ENCODE measurements around the gene SPTBN1. TPM values are rescaled to one million over a fixed set of nuclear protein-coding genes. Genes with fewer than 3 reads are reported as not detected.
A peak's percentile ranks its signal among the peaks of the same experiment; 100 is the strongest.

Gene SPTBN1
- total RNA-seq, 4 donors from 2014 or later, result 189 to 423 (median 341) TPM

DNA sequence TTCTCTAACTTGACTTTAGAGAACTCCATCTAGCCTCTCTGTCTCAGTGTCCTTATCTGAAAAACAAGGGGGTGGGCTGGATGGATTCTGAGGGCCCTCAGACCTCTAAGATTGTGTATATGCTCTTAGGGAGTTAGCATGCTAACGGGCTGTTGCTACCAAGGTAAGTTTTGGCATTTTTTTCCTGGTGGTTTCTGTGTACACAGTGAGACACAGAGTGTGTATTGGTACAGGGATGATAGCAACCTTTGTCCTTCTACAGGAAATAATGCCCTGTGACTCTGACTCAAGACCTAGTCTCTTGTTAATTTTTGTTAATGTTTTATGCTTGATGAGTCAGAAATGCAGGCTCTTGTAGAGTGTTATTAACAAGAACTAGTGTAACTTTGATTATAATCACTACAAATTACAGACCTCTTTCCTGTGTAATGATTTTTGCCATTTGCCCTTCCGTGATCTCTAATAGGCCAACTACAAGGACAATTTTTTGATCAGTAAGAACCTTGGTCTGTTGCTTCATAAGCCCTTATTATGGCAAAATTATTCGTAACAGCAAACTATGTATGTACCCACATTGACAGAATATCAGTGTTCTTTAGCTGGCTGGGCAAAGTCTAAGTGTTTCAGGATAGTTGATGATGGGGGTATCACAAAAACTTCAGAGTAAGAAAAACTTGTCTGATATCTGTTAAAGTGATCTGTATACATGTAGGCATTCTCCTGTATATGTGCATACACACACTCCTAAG, 89.7 kb downstream of the SPTBN1 start:
- no peaks in the 10 kb centered on the region for H3K27me3 ChIP-seq
- H3K4me3 ChIP-seq, result no peak overlapping the region
- no peaks in the 10 kb centered on the region for H3K9me3 ChIP-seq
- no peaks in the 10 kb centered on the region for H3K36me3 ChIP-seq
- intact Hi-C loops (cut with DNase I; ENCODE audit: low total_unique reads), result no loop called here
- no peak for TF ChIP-seq CTCF (IDR thresholded peaks at IDR 0.05)
- no peak for TF ChIP-seq POLR2A (IDR thresholded peaks at IDR 0.05)
- no peak for DNase-seq
- H3K27ac ChIP-seq, result peak overlapping the region in 1 of 2 donors; percentile 39
- H3K4me1 ChIP-seq, result peaks cover 0 to 2% of the 10 kb centered on the region in 2 donors

GRCh38 chr2:54546518-54546917, 90.4 kb downstream of the SPTBN1 start:
- TF ChIP-seq CTCF (IDR thresholded peaks at IDR 0.05) (no peak), POLR2A (IDR thresholded peaks at IDR 0.05) (no peak)
- no peak for DNase-seq
- Histone ChIP-seq H3K9me3 (no peaks in the 10 kb centered on the region), H3K27ac (no peak overlapping the region), H3K27me3 (no peaks in the 10 kb centered on the region), H3K4me3 (no peak overlapping the region), H3K36me3 (no peaks in the 10 kb centered on the region), H3K4me1 (peaks cover 0 to 2% of the 10 kb centered on the region in 2 donors)
- intact Hi-C loops (cut with DNase I; ENCODE audit: low total_unique reads), result no loop called here

- peaks cover 0 to 2% of the 10 kb centered on the region in 2 donors for H3K4me1 ChIP-seq
- DNase-seq, result no peak
- intact Hi-C loops (cut with DNase I; ENCODE audit: low total_unique reads), result no loop called here
Measured at GRCh38 chr2:54546923-54547720, 91.0 kb downstream of the SPTBN1 start.

DNA sequence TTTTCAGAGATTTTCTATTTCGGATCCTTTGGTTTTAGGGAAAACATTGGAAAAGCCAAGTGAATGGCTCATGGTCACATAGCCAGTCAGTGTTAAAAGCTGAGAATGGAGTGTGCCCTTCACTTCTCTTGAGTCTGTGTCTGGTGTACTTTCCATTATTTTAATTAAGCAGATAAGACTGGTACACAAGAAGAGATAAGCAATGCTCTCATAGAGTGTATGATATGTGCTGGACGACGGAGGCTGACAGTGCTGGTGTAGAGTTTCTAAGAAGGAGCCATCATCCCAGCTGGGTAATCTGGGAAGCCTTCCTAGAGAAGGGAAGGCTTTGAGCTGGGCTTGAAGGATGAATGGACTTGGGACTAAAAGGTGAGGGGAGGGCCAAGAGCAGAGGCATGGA, 93.3 kb downstream of the SPTBN1 start:
- H3K4me3 ChIP-seq, result no peak overlapping the region
- H3K36me3 ChIP-seq, result no peaks in the 10 kb centered on the region
- H3K27ac ChIP-seq, result peak overlapping the region in 1 of 2 donors; percentile 30
- no peaks in the 10 kb centered on the region for H3K9me3 ChIP-seq
- peaks cover 0 to 2% of the 10 kb centered on the region in 2 donors for H3K4me1 ChIP-seq
- no peak for TF ChIP-seq CTCF (IDR thresholded peaks at IDR 0.05)
- no peak for DNase-seq
- no peaks in the 10 kb centered on the region for H3K27me3 ChIP-seq
- intact Hi-C loops (cut with DNase I; ENCODE audit: low total_unique reads), result no loop called here

More at GRCh38 chr2:54546923-54547720, 91.0 kb downstream of the SPTBN1 start:
- H3K4me3 ChIP-seq, result no peak overlapping the region
- H3K36me3 ChIP-seq, result no peaks in the 10 kb centered on the region
- H3K27ac ChIP-seq, result no peak overlapping the region
- TF ChIP-seq POLR2A (IDR thresholded peaks at IDR 0.05) (no peak), CTCF (IDR thresholded peaks at IDR 0.05) (no peak)
- no peaks in the 10 kb centered on the region for H3K27me3 ChIP-seq
- H3K9me3 ChIP-seq, result no peaks in the 10 kb centered on the region

Data from uterus (tissue), 4 donors.